Stimulated activated CD4-positive, alpha-beta T cell treated with anti-CD3 and anti-CD28 coated beads, Interleukin-2, amount 100 ng/mL, for 4 hours (primary cell): ENCODE measurements around the gene GRIN3B.
"Not testable (repeated sequence)": the region's sequence is repeated elsewhere in the genome, so short reads cannot be mapped to it uniquely, and the experiment has no call there.

Source experiments
- DNase-seq: peaks from one replicate; pipeline ENCODE4 v3.0.0-alpha.2; 2020; ENCODE audit warnings: low read depth

The GRIN3B gene

DNA sequence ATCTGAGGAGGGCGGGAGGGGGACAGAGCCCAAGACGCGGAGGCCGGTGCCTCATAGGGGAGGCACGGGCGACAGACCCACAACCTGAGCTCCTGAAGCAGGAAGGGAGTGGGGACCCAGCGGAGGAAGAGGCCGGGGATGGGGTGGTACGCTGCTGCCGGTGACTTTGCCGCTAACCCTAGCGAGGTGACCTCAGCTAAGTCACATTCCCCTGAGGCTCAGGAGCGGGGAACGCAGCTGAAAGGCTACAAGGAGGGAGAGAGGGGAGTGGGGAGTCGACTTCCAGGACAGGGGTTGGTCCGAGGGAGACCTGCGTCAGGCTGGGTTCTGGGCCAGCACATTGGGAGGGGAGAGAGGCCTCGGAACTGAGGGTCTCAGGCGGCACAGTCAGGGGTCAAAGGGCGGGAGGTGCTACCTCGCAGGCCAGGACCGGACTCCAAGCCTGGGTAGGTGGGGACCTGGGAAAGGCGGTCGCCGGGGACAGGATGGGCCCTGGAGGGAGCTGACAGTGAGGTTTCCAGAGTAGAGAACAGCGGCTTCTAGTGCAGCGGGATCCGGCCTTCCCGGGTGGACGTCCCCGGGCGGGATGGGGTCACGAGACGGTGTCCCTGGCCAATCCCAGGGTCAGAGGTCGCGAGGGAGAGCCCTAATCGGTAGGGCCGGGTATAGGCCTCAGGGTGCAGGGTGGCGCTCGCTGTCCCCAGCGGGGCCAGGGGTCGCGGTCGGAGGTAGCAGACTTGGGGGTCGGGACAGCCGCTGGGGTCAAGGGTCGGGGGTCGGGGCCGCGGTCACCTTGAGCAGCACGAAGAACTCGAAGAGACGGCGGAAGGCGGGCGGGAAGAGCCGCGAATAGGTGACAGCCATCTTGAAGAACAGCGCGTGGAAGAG lies 20.0 kb downstream of the GRIN3B start:
- DNase-seq, result no peak

DNA sequence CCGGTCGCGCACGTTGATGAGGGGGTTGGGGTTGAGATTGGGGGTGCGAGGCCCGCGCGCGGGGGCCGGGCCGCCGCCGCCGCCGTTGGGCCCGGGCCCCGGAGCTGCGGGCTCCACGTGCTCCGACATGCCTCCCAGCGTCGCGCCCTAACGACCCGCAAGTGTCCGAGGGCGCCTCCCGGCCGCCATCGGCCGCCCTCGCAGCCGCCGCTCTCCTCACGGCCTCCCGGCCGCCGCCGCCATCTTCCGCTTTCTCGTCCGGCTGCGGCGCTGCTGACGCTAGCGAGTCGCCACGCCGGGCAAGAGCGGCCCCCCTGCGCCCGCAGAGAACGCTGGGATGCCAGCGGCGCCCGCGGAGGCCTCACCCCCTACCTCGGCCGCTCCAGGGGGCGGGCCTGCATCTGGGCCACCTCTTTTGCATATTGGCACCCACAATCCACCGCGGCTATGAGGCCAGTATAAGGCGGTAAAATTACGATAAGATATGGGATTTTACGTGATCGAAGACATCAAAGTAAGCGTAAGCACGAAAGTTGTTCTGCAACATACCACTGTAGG lies 20.7 kb downstream of the GRIN3B start, which contains the start of gene TMEM259:
TSS of gene TMEM259 (minus strand) at position 256 of the 558 bp plus-strand sequence. CDS start at position 129, 127 bp downstream.
- peak; percentile 97 for DNase-seq

DNA sequence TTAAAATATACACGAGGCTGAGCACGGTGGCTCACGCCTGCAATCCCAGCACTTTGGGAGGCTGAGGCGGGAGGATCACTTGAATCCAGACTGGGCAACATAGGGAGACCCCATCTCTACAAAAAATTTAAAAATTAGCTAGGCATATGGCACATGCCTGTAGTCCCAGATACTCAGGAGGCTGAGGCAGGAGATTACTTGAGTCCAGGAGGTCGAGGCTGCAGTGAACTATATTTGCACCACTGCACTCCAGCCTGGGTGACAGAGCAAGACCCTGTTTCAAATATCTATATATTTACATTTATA lies 23.6 kb downstream of the GRIN3B start:
- DNase-seq, result not testable (repeated sequence)

DNA sequence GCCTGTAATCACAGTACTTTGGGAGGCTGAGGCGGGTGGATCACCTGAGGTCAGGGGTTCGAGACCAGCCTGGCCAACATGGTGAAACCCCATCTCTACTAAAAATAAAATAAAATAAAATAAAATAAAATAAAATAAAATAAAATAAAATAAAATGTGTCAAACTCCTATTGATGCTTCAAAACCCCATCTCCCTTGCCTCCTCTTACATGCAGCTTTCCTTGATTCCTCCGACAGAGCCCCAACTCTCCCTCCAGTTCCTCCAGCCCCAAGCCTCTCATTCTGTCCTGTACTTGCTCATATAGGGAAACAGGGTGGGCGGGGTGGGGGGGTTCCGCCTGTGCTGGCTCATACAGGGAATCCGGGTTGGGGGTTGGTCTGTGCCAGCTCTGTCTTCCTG lies 24.9 kb downstream of the GRIN3B start:
- DNase-seq, result not testable (repeated sequence)

DNA sequence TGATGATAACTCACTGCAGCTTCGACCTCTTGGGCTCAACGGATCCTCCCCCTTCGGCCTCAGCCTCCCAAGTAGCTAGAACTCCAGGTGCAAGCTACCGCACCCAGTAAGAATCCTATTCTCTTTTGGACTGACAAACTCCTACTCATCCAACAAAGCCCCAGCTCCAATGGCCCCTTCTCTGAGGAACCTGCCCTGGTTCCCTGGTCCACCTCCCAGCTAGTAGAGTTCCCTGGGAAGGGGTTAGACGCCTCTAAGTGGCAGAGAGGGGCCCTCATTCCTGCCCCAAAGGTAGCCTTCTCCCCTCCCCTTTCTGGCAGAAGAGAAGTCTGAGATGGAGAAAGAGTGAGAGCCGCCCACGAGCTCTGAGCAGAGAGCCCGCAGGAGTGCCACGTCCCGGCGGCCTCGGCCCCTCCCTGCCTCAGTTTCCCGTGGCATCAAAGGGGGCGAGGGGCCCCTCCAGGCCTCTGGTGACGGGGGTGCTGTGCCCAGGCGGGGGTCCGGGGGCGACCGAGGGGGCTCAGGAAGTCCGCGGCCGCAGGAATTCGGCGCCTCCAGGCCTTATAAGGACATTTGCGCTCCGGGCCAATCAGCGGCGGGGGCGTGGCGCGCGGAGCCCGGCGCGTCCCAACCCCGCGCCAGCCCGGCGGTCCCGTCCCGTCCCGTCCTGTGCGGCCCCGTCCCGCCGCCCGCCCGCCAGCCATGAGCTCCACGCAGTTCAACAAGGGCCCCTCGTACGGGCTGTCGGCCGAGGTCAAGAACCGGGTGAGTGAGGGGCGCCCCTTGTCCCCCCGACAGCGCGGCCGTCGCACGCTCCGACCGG lies 26.0 kb downstream of the GRIN3B start, which contains the start of gene CNN2:
TSS of gene CNN2 (plus strand) at position 649 of the 823 bp plus-strand sequence. CDS start at position 703, 54 bp downstream.
- DNase-seq, result peak; percentile 42

DNA sequence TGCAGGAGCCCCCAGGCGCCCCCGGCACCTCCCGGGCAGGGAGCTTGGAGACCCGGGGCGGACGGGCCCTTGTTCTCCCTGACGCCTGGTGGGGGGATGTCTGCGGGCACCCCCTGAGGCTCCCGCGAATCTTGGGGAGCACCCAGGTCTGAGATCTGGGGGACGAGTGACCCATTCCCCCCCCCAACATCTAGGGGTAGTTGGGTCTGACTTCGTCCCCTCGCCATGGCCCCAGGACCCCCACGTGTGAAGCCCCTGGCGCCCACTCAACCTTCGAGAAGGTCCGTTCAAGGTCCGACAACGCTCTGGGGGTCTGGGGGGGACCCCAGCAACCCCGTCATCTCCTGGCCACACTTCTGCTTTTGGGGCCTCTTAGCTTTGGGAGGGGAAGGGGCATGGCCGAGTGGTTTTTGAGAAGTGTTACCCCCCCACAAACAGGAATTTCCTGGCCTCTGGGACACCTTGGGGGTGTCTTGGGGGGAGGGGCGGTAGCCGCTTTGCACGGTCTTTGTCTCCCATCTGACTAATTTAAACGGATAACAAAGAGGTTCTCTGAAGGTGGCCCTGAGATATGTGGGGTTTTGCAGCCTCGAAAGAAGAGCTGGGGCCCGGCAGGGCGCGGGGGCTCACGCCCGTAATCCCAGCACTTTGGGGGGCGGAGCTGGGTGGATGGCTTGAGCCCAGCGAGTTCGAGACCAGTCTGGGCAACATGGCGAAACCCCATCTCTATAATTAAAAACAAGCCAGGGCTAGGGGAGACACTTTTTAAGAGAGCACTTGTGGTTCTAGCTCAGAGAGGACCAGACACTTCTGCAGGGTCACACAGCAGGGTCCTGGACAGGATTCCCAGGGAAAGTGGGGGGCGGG lies 26.8 kb downstream of the GRIN3B start:
- DNase-seq, result no peak

DNA sequence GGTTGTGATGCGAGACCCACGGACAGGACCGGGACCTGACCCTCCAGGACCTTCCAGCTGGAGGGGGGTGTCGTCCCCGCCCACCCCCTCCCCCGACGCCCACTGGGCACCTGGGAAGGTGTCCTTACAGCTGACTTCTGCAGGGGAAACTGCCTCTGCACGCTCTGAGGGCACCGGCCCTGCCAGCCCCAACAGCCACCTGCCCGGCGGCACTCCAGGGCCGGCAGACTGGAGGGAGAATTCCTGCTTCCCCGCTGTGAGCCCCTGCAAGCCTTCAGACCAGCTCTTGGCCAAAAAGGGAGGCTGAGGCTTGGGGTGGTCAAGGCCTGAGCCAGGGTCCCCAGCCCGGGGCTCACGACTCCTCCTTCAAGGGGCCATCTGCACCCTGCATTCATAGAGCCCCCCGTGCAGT lies 27.4 kb downstream of the GRIN3B start:
- DNase-seq, result no peak

DNA sequence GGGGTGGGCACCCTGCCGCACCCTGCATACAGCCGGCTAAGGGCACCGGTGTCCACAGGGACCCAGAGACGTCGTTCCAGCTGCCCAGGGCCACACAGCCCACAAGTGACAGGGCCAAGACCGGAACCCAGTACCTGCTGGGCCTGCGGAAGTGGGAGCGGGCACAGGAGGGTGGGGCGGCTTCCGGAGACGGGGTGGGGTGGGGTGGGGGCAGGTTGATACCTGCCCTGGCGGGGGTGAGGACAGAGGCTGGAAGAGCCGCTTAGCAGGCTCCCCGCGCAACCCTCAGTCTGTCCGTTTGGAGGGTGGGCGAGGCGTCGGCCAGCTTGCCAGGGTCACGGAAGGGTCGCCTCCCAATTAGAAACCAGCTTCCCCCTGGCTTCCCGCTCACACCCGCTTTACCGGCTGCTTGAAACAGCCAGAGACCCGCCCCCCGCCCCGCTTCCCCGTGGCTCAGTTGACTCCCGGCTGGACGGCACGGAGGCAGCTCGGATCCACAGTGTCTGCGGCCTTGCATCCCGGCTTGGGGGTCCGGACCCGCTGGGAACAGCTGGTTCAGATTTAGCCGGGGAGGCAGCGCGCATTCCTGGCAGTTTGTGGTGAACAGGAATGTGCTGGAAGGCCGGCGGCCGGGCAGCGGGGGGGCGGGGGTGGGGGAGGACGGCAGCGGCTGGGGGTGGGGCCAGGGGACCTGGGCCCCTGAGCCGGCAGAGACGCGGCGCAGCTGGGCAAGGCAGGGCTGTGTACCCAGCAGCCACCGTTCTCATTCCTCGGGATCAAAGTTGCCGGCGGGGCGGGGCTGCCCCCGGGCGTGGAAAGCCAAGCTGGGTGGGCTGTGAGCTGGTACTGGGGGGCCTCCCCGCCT lies 28.1 kb downstream of the GRIN3B start:
- no peak for DNase-seq

DNA sequence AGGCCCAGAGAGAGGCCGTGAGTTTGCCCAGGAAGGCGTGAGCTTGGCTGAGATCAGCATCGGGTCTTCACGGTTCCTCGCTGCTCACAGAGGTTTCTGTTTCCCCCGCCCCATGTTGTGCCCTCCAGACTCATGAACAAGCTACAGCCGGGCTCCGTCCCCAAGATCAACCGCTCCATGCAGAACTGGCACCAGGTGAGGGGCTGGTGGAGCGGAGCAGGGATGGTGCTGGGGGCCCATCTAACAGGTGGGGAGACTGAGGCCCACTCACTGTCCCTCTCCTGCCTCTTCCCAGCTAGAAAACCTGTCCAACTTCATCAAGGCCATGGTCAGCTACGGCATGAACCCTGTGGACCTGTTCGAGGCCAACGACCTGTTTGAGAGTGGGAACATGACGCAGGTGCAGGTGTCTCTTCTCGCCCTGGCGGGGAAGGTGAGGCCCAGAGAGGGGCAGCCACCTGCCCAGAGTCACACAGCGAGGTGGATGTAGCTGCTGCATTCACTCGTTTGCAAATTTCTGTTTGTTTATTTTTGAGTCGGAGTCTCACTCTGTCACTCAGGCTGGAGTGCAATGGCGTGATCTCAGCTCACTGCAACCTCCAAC lies 32.1 kb downstream of the GRIN3B start:
- no peak for DNase-seq

DNA sequence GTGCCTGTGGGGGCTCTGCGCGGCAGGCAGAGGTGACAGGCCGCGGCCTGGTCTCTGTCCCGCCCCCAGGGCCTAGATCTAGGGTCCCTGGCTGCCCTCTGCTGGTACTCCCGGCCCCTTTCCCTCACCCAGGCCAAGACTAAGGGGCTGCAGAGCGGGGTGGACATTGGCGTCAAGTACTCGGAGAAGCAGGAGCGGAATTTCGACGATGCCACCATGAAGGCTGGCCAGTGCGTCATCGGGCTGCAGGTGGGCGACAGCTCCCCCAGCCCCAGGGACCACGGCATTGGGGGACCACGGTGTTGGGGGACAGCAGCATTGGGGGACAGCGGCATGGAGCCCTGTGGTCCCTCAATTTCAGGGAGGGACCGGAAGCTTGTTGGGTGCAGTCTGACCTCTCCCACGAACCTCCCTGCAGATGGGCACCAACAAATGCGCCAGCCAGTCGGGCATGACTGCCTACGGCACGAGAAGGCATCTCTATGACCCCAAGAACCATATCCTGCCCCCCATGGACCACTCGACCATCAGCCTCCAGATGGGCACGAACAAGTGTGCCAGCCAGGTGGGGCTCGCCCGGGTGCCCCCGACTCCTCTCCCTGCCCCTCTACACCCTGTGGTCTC lies 35.9 kb downstream of the GRIN3B start:
- no peak for DNase-seq

DNA sequence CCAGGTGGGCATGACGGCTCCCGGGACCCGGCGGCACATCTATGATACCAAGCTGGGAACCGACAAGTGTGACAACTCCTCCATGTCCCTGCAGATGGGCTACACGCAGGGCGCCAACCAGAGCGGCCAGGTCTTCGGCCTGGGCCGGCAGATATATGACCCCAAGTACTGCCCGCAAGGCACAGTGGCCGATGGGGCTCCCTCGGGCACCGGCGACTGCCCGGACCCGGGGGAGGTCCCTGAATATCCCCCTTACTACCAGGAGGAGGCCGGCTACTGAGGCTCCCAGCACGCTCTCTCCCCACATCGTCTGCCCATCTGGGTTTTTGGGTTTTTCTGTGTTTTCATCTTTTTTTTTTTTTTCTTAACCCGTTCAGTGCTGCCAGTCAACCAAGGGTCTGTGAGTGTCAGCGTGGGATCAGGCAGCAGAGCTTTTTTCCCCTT lies 37.4 kb downstream of the GRIN3B start:
- DNase-seq, result no peak

DNA sequence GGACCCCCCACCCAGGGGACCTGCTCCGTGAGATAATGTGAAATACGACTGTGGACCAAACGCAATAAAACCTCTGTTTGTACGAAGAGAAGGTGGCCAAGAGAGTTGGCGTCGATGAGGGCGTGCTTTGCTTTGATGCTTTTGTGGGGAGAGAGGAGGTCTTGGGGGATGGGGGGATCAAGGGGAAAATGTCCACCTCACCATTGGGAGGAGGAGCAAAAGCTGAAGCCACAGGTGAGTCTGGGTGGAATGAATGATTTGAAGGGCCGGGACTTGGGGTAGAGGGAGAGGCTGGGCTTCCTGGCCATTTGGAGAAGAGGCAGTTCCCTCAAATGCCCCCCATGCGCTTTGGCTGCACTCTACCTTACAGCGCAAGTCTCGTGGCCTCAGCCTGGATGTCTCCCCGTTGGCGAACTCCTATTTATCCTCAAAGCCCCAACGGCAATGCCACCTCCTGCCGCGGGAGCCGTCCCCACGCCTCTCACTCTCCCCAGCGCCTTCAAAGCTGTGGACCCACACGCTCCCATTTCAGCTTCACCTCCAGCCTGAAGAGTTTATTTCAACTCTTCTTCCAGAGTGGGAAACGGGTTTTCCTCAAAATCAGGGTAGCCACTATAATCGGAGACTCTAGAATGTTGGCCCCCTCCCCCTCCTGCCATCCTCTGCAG lies 38.9 kb downstream of the GRIN3B start:
- no peak for DNase-seq

DNA sequence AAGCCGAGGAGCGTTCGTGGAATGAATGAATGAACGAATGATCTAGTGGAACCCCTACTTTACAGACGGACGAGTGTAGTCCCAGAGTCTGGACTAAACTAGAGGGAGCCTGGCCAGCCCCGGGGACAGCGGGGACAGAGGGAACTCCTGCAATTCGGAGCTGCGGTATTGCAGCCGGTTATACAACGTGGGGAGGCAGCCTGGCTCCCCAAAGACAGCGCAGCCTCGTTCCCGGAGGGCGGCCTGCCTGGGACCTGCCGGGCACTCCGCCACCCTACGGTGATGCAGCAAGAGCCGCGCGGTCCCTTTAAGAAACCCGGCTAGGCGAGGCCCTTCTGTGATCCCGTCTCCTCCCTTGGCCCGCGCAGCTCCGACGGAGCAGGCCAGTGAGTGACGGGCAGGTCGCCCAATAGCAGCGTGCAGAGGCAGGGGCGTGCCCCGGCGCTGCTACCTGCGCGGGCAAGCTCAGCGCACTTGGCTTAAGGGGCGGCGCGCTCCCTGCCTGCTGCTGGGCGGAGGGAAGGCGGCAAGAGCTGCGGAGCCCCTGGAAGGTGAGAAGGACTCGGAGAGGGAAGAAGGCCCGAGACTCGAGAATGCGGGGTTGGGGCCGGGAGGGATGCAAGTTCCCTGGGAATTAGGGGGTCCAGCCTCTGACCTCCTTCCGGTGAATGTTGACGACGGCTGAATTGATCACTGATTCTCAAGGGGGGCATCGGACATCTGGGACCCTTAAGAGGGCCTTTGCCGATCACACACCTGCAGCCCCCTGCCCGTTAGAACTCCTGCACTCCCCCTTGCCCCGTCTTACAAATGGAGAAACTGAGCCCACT lies 39.6 kb downstream of the GRIN3B start, which contains the start of gene ABCA7:
TSS of gene ABCA7 (plus strand) at position 462 of the 830 bp plus-strand sequence. CDS start 1,255 bp downstream, outside the sequence.
- peak; percentile 99 for DNase-seq

DNA sequence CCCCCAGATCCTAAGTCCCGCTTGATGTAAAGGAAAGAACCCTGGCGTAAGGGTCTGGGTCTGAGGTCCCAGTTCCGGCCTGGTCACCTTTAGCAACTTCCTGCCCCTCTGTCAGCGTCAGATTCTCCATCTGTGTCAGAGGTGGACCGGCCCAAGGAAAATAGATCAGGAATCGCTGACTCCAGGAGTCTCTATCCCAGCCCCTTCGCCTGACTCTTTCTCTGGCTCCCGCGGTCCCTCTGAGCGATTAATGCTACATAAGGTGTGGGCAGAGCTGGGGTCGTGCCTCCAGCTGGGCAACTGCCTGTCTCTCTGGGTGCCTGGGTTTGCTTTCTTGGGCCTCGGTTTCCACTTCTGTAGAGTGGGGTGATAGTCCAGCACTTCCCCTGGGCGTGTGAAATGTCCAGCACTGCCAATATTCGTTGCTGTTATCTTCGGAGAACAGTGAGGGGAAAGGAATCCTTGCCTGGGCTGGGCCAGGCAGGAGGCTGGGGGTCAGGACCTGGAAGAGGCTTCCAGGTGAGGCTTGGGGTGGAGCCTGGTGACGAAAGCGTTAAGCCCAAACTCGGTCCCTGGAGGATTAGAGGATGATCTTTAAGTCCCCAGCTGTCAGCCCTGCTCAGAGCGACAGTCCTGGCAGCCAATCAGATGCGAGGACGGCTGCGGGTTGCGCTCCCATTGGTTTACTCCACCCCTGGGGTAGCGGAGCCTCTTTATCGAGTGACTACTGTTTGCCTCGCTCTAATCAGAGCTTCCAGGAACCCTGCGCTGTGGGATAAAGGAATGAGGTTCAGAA lies 40.5 kb downstream of the GRIN3B start:
- peak; percentile 84 for DNase-seq

DNA sequence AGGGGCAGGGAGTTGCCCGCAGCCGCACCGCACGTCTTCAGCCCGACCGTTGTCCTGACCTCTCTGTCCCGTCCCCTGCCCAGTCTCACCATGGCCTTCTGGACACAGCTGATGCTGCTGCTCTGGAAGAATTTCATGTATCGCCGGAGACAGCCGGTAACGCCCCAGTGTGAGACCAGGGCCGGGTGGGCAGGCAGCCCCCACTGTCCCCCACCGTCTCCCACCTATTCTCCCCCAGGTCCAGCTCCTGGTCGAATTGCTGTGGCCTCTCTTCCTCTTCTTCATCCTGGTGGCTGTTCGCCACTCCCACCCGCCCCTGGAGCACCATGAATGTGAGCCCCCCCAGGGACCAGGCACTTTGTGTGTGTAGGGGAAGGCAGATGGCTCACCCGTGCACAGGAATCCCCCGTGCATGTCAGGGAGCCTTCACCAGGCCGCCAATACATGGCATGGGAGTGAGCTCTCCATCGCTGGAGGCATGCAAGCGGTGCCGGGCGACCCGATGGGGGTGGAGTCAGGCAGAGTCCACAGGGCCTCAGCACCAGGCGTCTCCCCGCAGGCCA lies 41.1 kb downstream of the GRIN3B start:
- no peak for DNase-seq

DNA sequence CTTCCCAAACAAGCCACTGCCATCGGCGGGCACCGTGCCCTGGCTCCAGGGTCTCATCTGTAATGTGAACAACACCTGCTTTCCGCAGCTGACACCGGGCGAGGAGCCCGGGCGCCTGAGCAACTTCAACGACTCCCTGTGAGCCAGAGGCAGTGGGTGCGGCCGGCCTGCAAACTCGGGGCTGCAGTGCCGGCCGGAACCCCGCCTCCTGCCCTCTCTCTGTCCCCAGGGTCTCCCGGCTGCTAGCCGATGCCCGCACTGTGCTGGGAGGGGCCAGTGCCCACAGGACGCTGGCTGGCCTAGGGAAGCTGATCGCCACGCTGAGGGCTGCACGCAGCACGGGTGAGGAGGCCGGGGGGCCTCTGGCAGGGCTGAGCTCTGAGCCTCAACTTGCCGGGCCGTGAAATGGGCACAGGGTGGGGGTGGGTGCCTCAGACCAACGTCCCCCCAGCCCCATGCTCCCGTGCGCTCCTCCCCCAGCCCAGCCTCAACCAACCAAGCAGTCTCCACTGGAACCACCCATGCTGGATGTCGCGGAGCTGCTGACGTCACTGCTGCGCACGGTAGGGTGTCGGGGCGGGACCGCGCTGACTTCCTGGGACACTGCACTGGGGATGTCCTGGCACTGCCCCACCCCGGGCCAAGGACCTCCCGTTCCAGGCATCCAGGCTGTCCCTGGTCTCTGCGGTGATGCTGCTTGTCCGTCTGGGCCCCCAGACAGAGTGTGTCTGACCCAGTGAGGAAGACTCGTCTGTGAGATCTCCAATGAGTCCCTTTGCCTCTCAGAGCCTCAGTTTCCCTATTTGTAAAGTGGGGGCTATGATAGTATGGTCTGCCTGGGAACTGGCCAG lies 41.8 kb downstream of the GRIN3B start:
- no peak for DNase-seq
